CD14-positive monocyte (primary cell): Measurements from ENCODE around the gene NTRK3. TPM values are rescaled to one million over a fixed set of nuclear protein-coding genes. Genes with fewer than 3 reads are reported as not detected.

Source experiments
- DNase-seq, 3 donors: peaks; one replicate each; pipeline ENCODE4 v3.0.0-alpha.2; 2011 to 2022
- H2AFZ ChIP-seq: 2 replicates; pipeline ENCODE4 v1.6.0; 2012; ENCODE audit warnings: mild to moderate bottlenecking, low read depth, low read length, inconsistent platforms; ENCODE audit not compliant: insufficient read depth, poor library complexity, severe bottlenecking
- H3K27ac ChIP-seq, 2 donors: 1 replicate in 1 of 2; 2 replicates in 1 of 2; pipeline ENCODE4 v1.5.1; 2012 to 2013; ENCODE audit warnings: low read length in 2 of 2, control low read depth in 1 of 2, inconsistent platforms in 1 of 2, low read depth in 1 of 2, mild to moderate bottlenecking in 1 of 2
- H3K27me3 ChIP-seq, 2 donors: one replicate each; pipeline versions ENCODE4 v1.6.0 to v1.6.1; 2011 to 2013; ENCODE audit warnings: low read length in 2 of 2; ENCODE audit not compliant: control insufficient read depth in 2 of 2, insufficient read depth in 2 of 2
- H3K36me3 ChIP-seq, 2 donors: replicated peaks in 1 of 2; 1 replicate in 1 of 2; 2 replicates in 1 of 2; pipeline versions ENCODE4 v1.5.1 to v1.6.1; 2012 to 2013; ENCODE audit warnings: low read length in 2 of 2, control low read depth in 1 of 2, inconsistent platforms in 1 of 2, mild to moderate bottlenecking in 1 of 2; ENCODE audit not compliant: insufficient read depth in 2 of 2, control insufficient read depth in 1 of 2
- H3K4me1 ChIP-seq, 2 donors: 1 replicate in 1 of 2; 2 replicates in 1 of 2; pipeline versions ENCODE4 v1.5.1 to v1.6.1; 2012 to 2013; ENCODE audit warnings: low read length in 2 of 2, control low read depth in 1 of 2, inconsistent platforms in 1 of 2, mild to moderate bottlenecking in 1 of 2, moderate library complexity in 1 of 2; ENCODE audit not compliant: insufficient read depth in 2 of 2, control insufficient read depth in 1 of 2
- H3K4me2 ChIP-seq: replicated peaks from 2 replicates; pipeline ENCODE3; 2012; ENCODE audit warnings: low read length, moderate library complexity, mild to moderate bottlenecking; ENCODE audit not compliant: poor library complexity, severe bottlenecking; ENCODE audit errors: extremely low read depth
- H3K4me3 ChIP-seq, 3 experiments: fragments of 200-600 bp in 1 of 3; sonication (generic) in 1 of 3; replicated peaks in 1 of 3; 1 replicate in 2 of 3; 2 replicates in 1 of 3; pipeline ENCODE4 v1.5.1; 2011 to 2013; ENCODE audit warnings: low read length in 3 of 3, mild to moderate bottlenecking in 3 of 3, control low read depth in 2 of 3, low read depth in 2 of 3, inconsistent platforms in 1 of 3, moderate library complexity in 1 of 3
- H3K79me2 ChIP-seq: 2 replicates; pipeline ENCODE4 v1.6.0; 2012; ENCODE audit warnings: mild to moderate bottlenecking, control low read depth, inconsistent platforms, low read length, moderate library complexity; ENCODE audit not compliant: insufficient read depth
- H3K9ac ChIP-seq: 2 replicates; pipeline ENCODE4 v1.6.0; 2017; ENCODE audit warnings: low read length, mild to moderate bottlenecking; ENCODE audit not compliant: insufficient read depth, poor library complexity, severe bottlenecking
- H3K9me3 ChIP-seq, 2 donors: replicated peaks in 1 of 2; 1 replicate in 1 of 2; 2 replicates in 1 of 2; pipeline versions ENCODE4 v1.5.1 to v1.6.1; 2012 to 2013; ENCODE audit warnings: low read length in 2 of 2, control low read depth in 1 of 2; ENCODE audit not compliant: control insufficient read depth in 1 of 2, insufficient read depth in 1 of 2
- H4K20me1 ChIP-seq: 2 replicates; pipeline ENCODE4 v1.6.0; 2012; ENCODE audit warnings: mild to moderate bottlenecking, low read length, control low read depth, moderate library complexity; ENCODE audit not compliant: insufficient read depth
- H3K27ac Mint-ChIP-seq, 7 donors: one replicate each; pipeline ENCODE4 v1.8.0; 2020; ENCODE audit warnings: mild to moderate bottlenecking in 7 of 7, mixed read lengths in 7 of 7, moderate library complexity in 6 of 7, inconsistent platforms in 2 of 7
- H3K27me3 Mint-ChIP-seq, 3 donors: one replicate each; pipeline ENCODE4 v1.8.0; 2021 to 2022; ENCODE audit warnings: low read depth in 3 of 3, mild to moderate bottlenecking in 3 of 3, mixed read lengths in 3 of 3, moderate library complexity in 3 of 3, inconsistent platforms in 1 of 3
- H3K36me3 Mint-ChIP-seq, 2 donors: one replicate each; pipeline ENCODE4 v1.8.0; 2020; ENCODE audit warnings: mixed read lengths in 2 of 2, inconsistent platforms in 1 of 2, mild to moderate bottlenecking in 1 of 2
- H3K4me1 Mint-ChIP-seq: one replicate; pipeline ENCODE4 v1.8.0; 2020; ENCODE audit warnings: mild to moderate bottlenecking, mixed read lengths
- H3K4me3 Mint-ChIP-seq, 2 donors: one replicate each; pipeline ENCODE4 v1.8.0; 2020; ENCODE audit warnings: mild to moderate bottlenecking in 2 of 2, mixed read lengths in 2 of 2, moderate library complexity in 1 of 2
- H3K9me3 Mint-ChIP-seq, 7 donors: one replicate each; pipeline ENCODE4 v1.8.0; 2020 to 2022; ENCODE audit warnings: mixed read lengths in 7 of 7, mild to moderate bottlenecking in 6 of 7, moderate library complexity in 6 of 7, inconsistent platforms in 2 of 7
- WGBS: methylation state at CpG from one replicate; pipeline ENCODE4 v1.1.5; 2013; ENCODE audit warnings: missing lambda C conversion rate; ENCODE audit not compliant: insufficient coverage; 5-methylcytosine and 5-hydroxymethylcytosine counted together
- intact Hi-C, 2 donors: fragments of 100-400 bp; cut with micrococcal nuclease; formaldehyde crosslinking; loops; one replicate each; pipeline versions ENCODE4 v1.15.0 to v1.15.1; 2023
- polyA plus RNA-seq, 3 donors: library from polyadenylated mRNA; depleted of rRNA in 1 of 3; unstranded in 2 of 3; stranded (reverse) in 1 of 3; fragments of 300-500 nt in 2 of 3; fragments of >200 nt in 1 of 3; fragmentation: Illumina TruSeq in 2 of 3; gene quantifications; 1 replicate in 2 of 3; 2 replicates in 1 of 3; pipeline ENCODE4 v1.2.3, GENCODE V29; 2012 to 2021
- TF ChIP-seq, protein P1 (sequence below): fragments of 200-600 bp; IDR thresholded peaks from one replicate; pipeline ENCODE4 v1.8.0; 2022; ENCODE audit warnings: antibody characterized with exemption, mild to moderate bottlenecking

The NTRK3 gene
- polyA plus RNA-seq, 3 donors: not detected

DNA sequence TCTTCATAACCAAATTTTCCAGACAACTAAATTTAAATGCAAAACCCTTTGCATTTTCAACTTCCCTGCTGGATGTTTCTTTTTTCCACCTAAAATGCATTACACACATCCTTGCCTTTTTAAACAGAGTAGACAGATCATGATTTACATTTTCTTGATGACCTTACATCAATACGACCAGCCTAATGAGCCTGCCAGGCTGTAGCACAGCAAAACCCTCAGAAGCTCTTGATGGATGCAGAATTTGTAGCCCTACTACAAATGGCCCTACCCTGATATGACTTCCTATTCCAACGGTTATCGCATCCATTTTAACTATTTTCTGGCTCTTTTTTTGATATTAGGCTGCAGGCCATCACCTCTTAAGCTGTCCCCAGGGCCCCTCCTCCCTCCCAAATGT, 66.3 kb downstream of the NTRK3 start:
- no peaks in the 10 kb centered on the region for H3K9me3 ChIP-seq
- no peak overlapping the region for H3K4me2 ChIP-seq
- no peaks in the 10 kb centered on the region for H3K4me1 ChIP-seq
- H4K20me1 ChIP-seq: no peaks in the 10 kb centered on the region
- TF ChIP-seq, protein P1, sequence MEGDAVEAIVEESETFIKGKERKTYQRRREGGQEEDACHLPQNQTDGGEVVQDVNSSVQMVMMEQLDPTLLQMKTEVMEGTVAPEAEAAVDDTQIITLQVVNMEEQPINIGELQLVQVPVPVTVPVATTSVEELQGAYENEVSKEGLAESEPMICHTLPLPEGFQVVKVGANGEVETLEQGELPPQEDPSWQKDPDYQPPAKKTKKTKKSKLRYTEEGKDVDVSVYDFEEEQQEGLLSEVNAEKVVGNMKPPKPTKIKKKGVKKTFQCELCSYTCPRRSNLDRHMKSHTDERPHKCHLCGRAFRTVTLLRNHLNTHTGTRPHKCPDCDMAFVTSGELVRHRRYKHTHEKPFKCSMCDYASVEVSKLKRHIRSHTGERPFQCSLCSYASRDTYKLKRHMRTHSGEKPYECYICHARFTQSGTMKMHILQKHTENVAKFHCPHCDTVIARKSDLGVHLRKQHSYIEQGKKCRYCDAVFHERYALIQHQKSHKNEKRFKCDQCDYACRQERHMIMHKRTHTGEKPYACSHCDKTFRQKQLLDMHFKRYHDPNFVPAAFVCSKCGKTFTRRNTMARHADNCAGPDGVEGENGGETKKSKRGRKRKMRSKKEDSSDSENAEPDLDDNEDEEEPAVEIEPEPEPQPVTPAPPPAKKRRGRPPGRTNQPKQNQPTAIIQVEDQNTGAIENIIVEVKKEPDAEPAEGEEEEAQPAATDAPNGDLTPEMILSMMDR: no peak
- no peaks in the 10 kb centered on the region for H3K4me1 Mint-ChIP-seq
- H3K79me2 ChIP-seq: no peaks in the 10 kb centered on the region
- H3K27me3 ChIP-seq: no peaks in the 10 kb centered on the region
- H3K4me3 Mint-ChIP-seq: no peak overlapping the region
- H3K36me3 ChIP-seq: no peaks in the 10 kb centered on the region
- no peak overlapping the region for H3K27ac Mint-ChIP-seq
- 96% methylated on average over 3 of the region's 3 CpGs for WGBS
- H3K4me3 ChIP-seq: no peak overlapping the region
- H3K9ac ChIP-seq: no peak overlapping the region
- peaks cover 0 to 5% (median 2%) of the 10 kb centered on the region in 7 donors for H3K9me3 Mint-ChIP-seq
- DNase-seq: no peak
- intact Hi-C loops: no loop called here
- H2AFZ ChIP-seq: no peak overlapping the region
- peaks cover 0 to 9% (median 4%) of the 10 kb centered on the region in 3 donors for H3K27me3 Mint-ChIP-seq
- no peak overlapping the region for H3K27ac ChIP-seq
- H3K36me3 Mint-ChIP-seq: no peaks in the 10 kb centered on the region

DNA sequence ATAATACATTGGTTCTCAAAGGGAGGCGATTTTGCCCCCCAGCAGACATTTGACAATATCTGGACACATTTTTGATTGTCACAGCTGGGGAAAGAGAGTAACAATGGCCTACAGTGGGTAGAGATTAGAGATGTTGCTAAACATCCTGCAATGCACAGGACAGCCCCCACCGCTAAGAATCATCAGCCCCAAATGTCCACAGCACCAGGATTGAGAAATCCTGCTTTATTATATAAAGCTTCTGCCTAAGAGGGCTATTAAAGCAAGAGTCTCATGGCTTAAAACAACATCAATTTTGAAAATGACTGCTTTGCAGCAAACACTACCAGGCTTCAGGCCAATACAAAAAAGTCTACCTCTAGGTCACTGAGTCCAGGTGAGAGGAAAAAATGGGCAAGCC, 68.2 kb downstream of the NTRK3 start:
- intact Hi-C loops: no loop called here
- H3K79me2 ChIP-seq: no peaks in the 10 kb centered on the region
- no peaks in the 10 kb centered on the region for H3K36me3 ChIP-seq
- no peak for DNase-seq
- no peak overlapping the region for H3K9ac ChIP-seq
- no peak overlapping the region for H2AFZ ChIP-seq
- no peak overlapping the region for H3K4me3 ChIP-seq
- no peaks in the 10 kb centered on the region for H3K36me3 Mint-ChIP-seq
- H3K27me3 ChIP-seq: no peaks in the 10 kb centered on the region
- H3K27me3 Mint-ChIP-seq: peaks cover 0 to 4% (median 3%) of the 10 kb centered on the region in 3 donors
- no peak overlapping the region for H3K27ac Mint-ChIP-seq
- H3K4me1 ChIP-seq: no peaks in the 10 kb centered on the region
- no CpG with 5 or more reads among the region's 2 CpGs for WGBS
- no peaks in the 10 kb centered on the region for H4K20me1 ChIP-seq
- H3K4me2 ChIP-seq: no peak overlapping the region
- H3K9me3 Mint-ChIP-seq: peaks cover 0 to 4% (median 2%) of the 10 kb centered on the region in 7 donors
- TF ChIP-seq, protein P1: no peak
- H3K9me3 ChIP-seq: no peaks in the 10 kb centered on the region
- no peak overlapping the region for H3K4me3 Mint-ChIP-seq
- H3K4me1 Mint-ChIP-seq: no peaks in the 10 kb centered on the region
- no peak overlapping the region for H3K27ac ChIP-seq
